H1 (cell line): ENCODE results near the gene DGKZ. TPM values are rescaled to one million over a fixed set of nuclear protein-coding genes. Genes with fewer than 3 reads are reported as not detected.

Source experiments
- CTCF ChIA-PET: fragments of 300-600 bp; sonication (Branson Sonifier 250); formaldehyde crosslinking; loops from one replicate; lab custom pipeline; 2021; ENCODE audit not compliant: partially characterized antibody; lab: Charles Lee
- POLR2A ChIA-PET: fragments of 300-600 bp; sonication (Branson Sonifier 250); formaldehyde crosslinking; loops from one replicate; lab custom pipeline; 2021; ENCODE audit warnings: inconsistent platforms; ENCODE audit not compliant: partially characterized antibody; lab: Charles Lee
- DNase-seq, 2 experiments: peaks; one replicate each; pipeline versions ENCODE4 v3.0.0 to v3.0.0-alpha.2; 2010 to 2022; ENCODE audit warnings: low spot score in 2 of 2, low read depth in 1 of 2, mixed read lengths in 1 of 2
- FAIRE-seq: peaks from 2 replicates; lab custom pipeline; 2011; peaks lifted over from hg19 to GRCh38; lab: Jason Lieb, UNC
- H2AFZ ChIP-seq: 2 replicates; pipeline ENCODE4 v1.8.1; 2012; ENCODE audit warnings: low read length, inconsistent platforms
- H2AK5ac ChIP-seq: 2 replicates; pipeline ENCODE4 v1.6.1; 2013; ENCODE audit warnings: low read depth, low read length
- H2BK120ac ChIP-seq: replicated peaks from 2 replicates; pipeline ENCODE3; 2013; ENCODE audit warnings: low read depth, low read length, inconsistent platforms
- H2BK12ac ChIP-seq: 2 replicates; pipeline ENCODE4 v1.6.1; 2013; ENCODE audit warnings: low read depth, low read length
- H2BK15ac ChIP-seq: 2 replicates; pipeline ENCODE4 v1.6.1; 2013; ENCODE audit warnings: low read length
- H2BK20ac ChIP-seq: 2 replicates; pipeline ENCODE4 v1.6.1; 2013; ENCODE audit warnings: low read length
- H2BK5ac ChIP-seq: 2 replicates; pipeline ENCODE4 v1.6.1; 2013; ENCODE audit warnings: low read depth, low read length
- H3K14ac ChIP-seq: 2 replicates; pipeline ENCODE4 v1.6.1; 2013; ENCODE audit warnings: inconsistent platforms; ENCODE audit not compliant: insufficient read length
- H3K18ac ChIP-seq: 2 replicates; pipeline ENCODE4 v1.6.1; 2013; ENCODE audit warnings: low read length; ENCODE audit errors: extremely low read depth
- H3K23ac ChIP-seq: 2 replicates; pipeline ENCODE4 v1.6.1; 2013; ENCODE audit warnings: inconsistent platforms; ENCODE audit not compliant: insufficient read length
- H3K23me2 ChIP-seq: 2 replicates; pipeline ENCODE4 v1.6.1; 2013; ENCODE audit warnings: low read depth, low read length
- H3K27ac ChIP-seq: 2 replicates; pipeline ENCODE4 v1.6.1; 2011; ENCODE audit warnings: low read depth, low read length, inconsistent platforms
- H3K27me3 ChIP-seq, 4 experiments: replicated peaks in 1 of 4; 1 replicate in 1 of 4; 2 replicates in 3 of 4; pipeline versions ENCODE4 v1.6.1 to v1.8.1; 2011 to 2013; ENCODE audit warnings: low read length in 3 of 4, mild to moderate bottlenecking in 3 of 4, inconsistent platforms in 2 of 4, mixed read lengths in 2 of 4, moderate library complexity in 1 of 4; ENCODE audit not compliant: control insufficient read depth in 3 of 4, insufficient read depth in 3 of 4; ENCODE audit errors: extremely low read depth in 1 of 4
- H3K36me3 ChIP-seq, 4 experiments: 2 replicates each; pipeline versions ENCODE4 v1.6.1 to v1.8.1; 2011 to 2013; ENCODE audit warnings: mild to moderate bottlenecking in 4 of 4, low read length in 3 of 4, moderate library complexity in 2 of 4, control low read depth in 1 of 4, inconsistent platforms in 1 of 4; ENCODE audit not compliant: insufficient read depth in 4 of 4, control insufficient read depth in 2 of 4
- H3K4ac ChIP-seq: replicated peaks from 2 replicates; pipeline ENCODE3; 2013; ENCODE audit warnings: low read length, low read depth, mixed read lengths, inconsistent platforms; ENCODE audit not compliant: insufficient read length
- H3K4me1 ChIP-seq, 4 experiments: replicated peaks in 1 of 4; 1 replicate in 1 of 4; 2 replicates in 3 of 4; pipeline versions ENCODE4 v1.6.1 to v1.8.1; 2011 to 2013; ENCODE audit warnings: low read length in 3 of 4, inconsistent platforms in 2 of 4, mixed read lengths in 1 of 4; ENCODE audit not compliant: insufficient read depth in 4 of 4, control insufficient read depth in 3 of 4
- H3K4me2 ChIP-seq, 2 experiments: 2 replicates each; pipeline versions ENCODE4 v1.6.1 to v1.8.1; 2011 to 2013; ENCODE audit warnings: low read depth in 2 of 2, low read length in 2 of 2, control low read depth in 1 of 2, inconsistent platforms in 1 of 2, mild to moderate bottlenecking in 1 of 2; ENCODE audit not compliant: insufficient read depth in 1 of 2
- H3K4me3 ChIP-seq, 4 experiments: fragments of 200-600, 300-600 bp in 1 of 4; sonication (generic), shearing (Covaris generic), sonication (Bioruptor Twin) in 1 of 4; 2 replicates each; pipeline versions ENCODE4 v1.5.1 to v1.8.1; 2011 to 2016; ENCODE audit warnings: low read length in 4 of 4, low read depth in 3 of 4, control low read depth in 2 of 4, inconsistent platforms in 2 of 4, mild to moderate bottlenecking in 2 of 4, mixed read lengths in 1 of 4, moderate library complexity in 1 of 4; ENCODE audit not compliant: insufficient read depth in 2 of 4; ENCODE audit errors: extremely low read depth in 1 of 4
- H3K56ac ChIP-seq: replicated peaks from 2 replicates; pipeline ENCODE3; 2013; ENCODE audit warnings: low read depth, mild to moderate bottlenecking, mixed read lengths, low read length, inconsistent platforms; ENCODE audit not compliant: insufficient read length
- H3K79me1 ChIP-seq: 2 replicates; pipeline ENCODE4 v1.6.1; 2013; ENCODE audit warnings: low read depth, low read length, control low read depth
- H3K79me2 ChIP-seq, 2 experiments: 2 replicates each; pipeline versions ENCODE4 v1.6.1 to v1.8.1; 2012 to 2013; ENCODE audit warnings: low read length in 2 of 2, mild to moderate bottlenecking in 2 of 2, inconsistent platforms in 1 of 2; ENCODE audit not compliant: insufficient read depth in 2 of 2, control insufficient read depth in 1 of 2
- H3K9ac ChIP-seq, 4 experiments: replicated peaks in 1 of 4; 1 replicate in 1 of 4; 2 replicates in 3 of 4; pipeline versions ENCODE4 v1.6.1 to v1.8.1; 2011 to 2013; ENCODE audit warnings: low read depth in 3 of 4, low read length in 3 of 4, control low read depth in 2 of 4, mild to moderate bottlenecking in 2 of 4, moderate library complexity in 2 of 4, inconsistent platforms in 1 of 4; ENCODE audit errors: extremely low read depth in 1 of 4
- H3K9me3 ChIP-seq, 2 experiments: 2 replicates each; pipeline versions ENCODE4 v1.6.1 to v1.8.1; 2012 to 2013; ENCODE audit warnings: mild to moderate bottlenecking in 2 of 2, moderate library complexity in 2 of 2, control low read depth in 1 of 2, inconsistent platforms in 1 of 2, low read depth in 1 of 2, low read length in 1 of 2, mixed read lengths in 1 of 2; ENCODE audit not compliant: insufficient read depth in 2 of 2
- H4K20me1 ChIP-seq, 2 experiments: replicated peaks in 1 of 2; 2 replicates each; pipeline versions ENCODE3 to v1.8.1; 2011 to 2013; ENCODE audit warnings: inconsistent platforms in 2 of 2, low read length in 2 of 2, mild to moderate bottlenecking in 1 of 2; ENCODE audit not compliant: insufficient read depth in 2 of 2, control insufficient read depth in 1 of 2
- H4K5ac ChIP-seq: 2 replicates; pipeline ENCODE4 v1.6.1; 2013; ENCODE audit warnings: low read length, low read depth, mixed read lengths, inconsistent platforms; ENCODE audit not compliant: insufficient read length
- H4K8ac ChIP-seq: 2 replicates; pipeline ENCODE4 v1.8.0; 2013; ENCODE audit warnings: mild to moderate bottlenecking, moderate library complexity, low read length, inconsistent platforms; ENCODE audit not compliant: insufficient read depth; ENCODE audit errors: extremely low read depth
- H4K91ac ChIP-seq: replicated peaks from 2 replicates; pipeline ENCODE3; 2013; ENCODE audit warnings: low read length, mixed read lengths, inconsistent platforms; ENCODE audit not compliant: insufficient read length
- ASH2L ChIP-seq: fragments of 200-600, 300-600 bp; sonication (generic); IDR thresholded peaks from one replicate; pipeline ENCODE4 v1.7.1; 2017; ENCODE audit warnings: low read length
- BCL11A ChIP-seq, 2 experiments: IDR thresholded peaks; one replicate each; pipeline ENCODE4 v1.6.1; 2011; ENCODE audit warnings: low read depth in 2 of 2, low read length in 2 of 2, mild to moderate bottlenecking in 2 of 2
- CBX8 ChIP-seq: fragments of 300-800, 300-1000 bp; sonication (generic); IDR thresholded peaks from 2 replicates; pipeline ENCODE4 v1.7.1; 2016; ENCODE audit warnings: low read depth, low read length, borderline replicate concordance
- GABPA ChIP-seq: IDR thresholded peaks from 2 replicates; pipeline ENCODE4 v1.6.1; 2011; ENCODE audit warnings: mild to moderate bottlenecking, low read length, moderate library complexity, borderline replicate concordance; ENCODE audit not compliant: insufficient read depth
- HDAC2 ChIP-seq, 2 experiments: fragments of 300-600 bp in 1 of 2; sonication (generic) in 1 of 2; IDR thresholded peaks; 2 replicates each; pipeline ENCODE4 v1.6.1; 2011 to 2012; ENCODE audit warnings: low read depth in 2 of 2, low read length in 2 of 2, mild to moderate bottlenecking in 2 of 2, moderate library complexity in 2 of 2, borderline replicate concordance in 1 of 2, inconsistent platforms in 1 of 2
- JUN ChIP-seq: IDR thresholded peaks from 2 replicates; pipeline ENCODE4 v1.6.1; 2011; ENCODE audit warnings: low read depth, mild to moderate bottlenecking, improper control_type of control experiment, low read length
- SIN3A ChIP-seq, 2 experiments: IDR thresholded peaks in 1 of 2; conservative IDR thresholded peaks in 1 of 2; 2 replicates each; pipeline ENCODE4 v1.6.1; 2011 to 2012; ENCODE audit warnings: low read length in 2 of 2, improper control_type of control experiment in 1 of 2, low read depth in 1 of 2, mild to moderate bottlenecking in 1 of 2
- SIX5 ChIP-seq: IDR thresholded peaks from 2 replicates; pipeline ENCODE4 v1.6.1; 2011; ENCODE audit warnings: mild to moderate bottlenecking, low read depth, low read length
- SRF ChIP-seq: IDR thresholded peaks from 2 replicates; pipeline ENCODE4 v1.6.1; 2011; ENCODE audit warnings: mild to moderate bottlenecking, low read depth, low read length, moderate library complexity
- ZNF274 ChIP-seq: IDR thresholded peaks from 2 replicates; pipeline ENCODE4 v1.7.0; 2012; ENCODE audit warnings: low read length, borderline replicate concordance; ENCODE audit errors: extremely low read depth
- WGBS, 2 experiments: shearing (Covaris generic) in 1 of 2; methylation state at CpG; one replicate each; pipeline versions ENCODE4 v1.1.6 to v1.1.7; 2013 to 2015; ENCODE audit warnings: low lambda C conversion rate in 2 of 2, mixed read lengths in 2 of 2, inconsistent platforms in 1 of 2, low coverage in 1 of 2, missing lambda C conversion rate in 1 of 2; ENCODE audit not compliant: insufficient replicate concordance in 2 of 2, insufficient coverage in 1 of 2, insufficient read length in 1 of 2; ENCODE audit errors: extremely low coverage in 1 of 2, missing lambda C conversion rate in 1 of 2; 5-methylcytosine and 5-hydroxymethylcytosine counted together
- polyA plus RNA-seq, 7 experiments: library from polyadenylated mRNA; depleted of rRNA in 3 of 7; stranded (reverse) in 5 of 7; unstranded in 2 of 7; fragments of >200 nt in 5 of 7; fragments of 200-250 nt in 2 of 7; gene quantifications; 1 replicate in 5 of 7; 2 replicates in 1 of 7; 4 replicates in 1 of 7; pipeline versions ENCODE4 v1.2.1 to v1.2.3, GENCODE V29; 2011 to 2013; ENCODE audit warnings: missing spikeins in 2 of 7, mixed read lengths in 2 of 7
- total RNA-seq: library from RNA; stranded (reverse); fragmentation: NEBNext Ultra II Directional; extraction: Animal tissue kit (Norgen Biotek cat#: 25700); gene quantifications from 2 replicates; pipeline ENCODE4 v1.2.1, GENCODE V29; 2021
- TF ChIP-seq, protein P1 (sequence below): IDR thresholded peaks from 2 replicates; pipeline ENCODE4 v1.6.1; 2012; ENCODE audit warnings: low read length, inconsistent platforms

Gene DGKZ
- total and polyA plus RNA-seq, 2 of the 8 experiments (the other 6 are each of a cell fraction or from before 2014, with no cell fraction given) = 84.4 to 184 TPM

DNA sequence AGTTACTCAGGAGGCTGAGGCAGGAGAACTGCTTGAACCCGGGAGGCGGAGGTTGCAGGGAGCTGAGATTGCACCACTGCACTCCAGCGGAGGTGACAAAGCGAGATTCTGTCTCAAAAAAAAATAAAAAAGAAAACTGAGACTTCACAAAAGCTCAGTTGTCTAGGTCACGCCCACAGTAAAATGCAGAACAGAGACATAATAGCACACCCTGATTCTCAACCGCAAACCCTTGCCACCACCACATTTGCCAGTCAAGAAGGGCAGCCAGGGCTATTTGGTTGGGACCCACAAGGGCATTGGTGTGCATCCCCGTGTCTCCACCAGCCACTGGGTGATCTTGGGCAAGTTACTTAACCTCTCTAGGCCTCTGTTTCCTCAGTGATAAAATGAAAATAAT lies 44.4 kb upstream of the DGKZ start:
- no peak overlapping the region for H3K23ac ChIP-seq
- no peaks in the 10 kb centered on the region for H3K23me2 ChIP-seq
- no peak overlapping the region for H3K9ac ChIP-seq
- CTCF ChIA-PET = interaction anchor here (1.0 to 38.0 kb wide), 3 partner anchors 12 to 390 kb away, joined by 3 to 858 read pairs (median 18); no protein-coding TSS in a partner anchor
- no peaks in the 10 kb centered on the region for H3K36me3 ChIP-seq
- H2BK20ac ChIP-seq = no peak overlapping the region
- H3K56ac ChIP-seq = no peak overlapping the region
- H3K14ac ChIP-seq = no peak overlapping the region
- H2AFZ ChIP-seq = no peak overlapping the region
- H3K4me2 ChIP-seq = no peak overlapping the region
- TF ChIP-seq JUN = no peak
- TF ChIP-seq, protein P1, sequence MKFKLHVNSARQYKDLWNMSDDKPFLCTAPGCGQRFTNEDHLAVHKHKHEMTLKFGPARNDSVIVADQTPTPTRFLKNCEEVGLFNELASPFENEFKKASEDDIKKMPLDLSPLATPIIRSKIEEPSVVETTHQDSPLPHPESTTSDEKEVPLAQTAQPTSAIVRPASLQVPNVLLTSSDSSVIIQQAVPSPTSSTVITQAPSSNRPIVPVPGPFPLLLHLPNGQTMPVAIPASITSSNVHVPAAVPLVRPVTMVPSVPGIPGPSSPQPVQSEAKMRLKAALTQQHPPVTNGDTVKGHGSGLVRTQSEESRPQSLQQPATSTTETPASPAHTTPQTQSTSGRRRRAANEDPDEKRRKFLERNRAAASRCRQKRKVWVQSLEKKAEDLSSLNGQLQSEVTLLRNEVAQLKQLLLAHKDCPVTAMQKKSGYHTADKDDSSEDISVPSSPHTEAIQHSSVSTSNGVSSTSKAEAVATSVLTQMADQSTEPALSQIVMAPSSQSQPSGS = no peak
- TF ChIP-seq CBX8 = no peak
- TF ChIP-seq ZNF274 = no peak
- no peak for TF ChIP-seq SRF
- no peak for TF ChIP-seq HDAC2 (IDR thresholded peaks at IDR 0.05; ENCODE audit: borderline replicate concordance in 1 of 2, low read depth in 2 of 2, low read length in 2 of 2)
- no peak for TF ChIP-seq BCL11A (IDR thresholded peaks at IDR 0.05; ENCODE audit: low read depth in 2 of 2, low read length in 2 of 2)
- no peak for TF ChIP-seq GABPA
- no peak for TF ChIP-seq SIN3A (conservative IDR thresholded peaks at IDR 0.05 in 1 of 2, IDR thresholded peaks at IDR 0.05 in 1 of 2; ENCODE audit: low read depth in 1 of 2, low read length in 2 of 2)
- TF ChIP-seq ASH2L = no peak
- no peak for TF ChIP-seq SIX5
- TF ChIP-seq, all 59 proteins: peak for 0
- 86% methylated on average over 7 of the region's 7 CpGs; no CpG with 5 or more reads in 1 of the 2 experiments for WGBS, 2 experiments
- POLR2A ChIA-PET = interaction anchor here (1.3 kb wide), 1 partner anchor 12 kb away, joined by 3 read pairs; no protein-coding TSS in a partner anchor
- Histone ChIP-seq H2BK15ac (no peak overlapping the region), H4K91ac (no peak overlapping the region), H3K79me2 (no peaks in the 10 kb centered on the region), H2AK5ac (no peak overlapping the region), H3K4me1 (peaks cover 0 to 8% (median 5%) of the 10 kb centered on the region in 4 experiments; a peak in 6 of 7 replicates), H2BK120ac (no peak overlapping the region), H4K5ac (no peak overlapping the region), H2BK5ac (no peak overlapping the region), H3K27ac (no peak overlapping the region), H3K4me3 (no peak overlapping the region), H3K27me3 (no peaks in the 10 kb centered on the region), H4K8ac (no peak overlapping the region), H3K4ac (no peak overlapping the region), H3K18ac (no peak overlapping the region), H3K79me1 (0 out of 2 replicates have a peak, but pooled peaks cover 1% of the 10 kb centered on the region), H3K9me3 (no peaks in the 10 kb centered on the region), H2BK12ac (no peak overlapping the region), H4K20me1 (no peaks in the 10 kb centered on the region)
- DNase-seq = no peak
- FAIRE-seq = no peak
